Choroid plexus epithelial cell (primary cell): ENCODE data around the gene CNTNAP4.

ENCODE experiments used
- DNase-seq: peaks from one replicate; pipeline ENCODE4 v3.0.0-alpha.2; 2010; ENCODE audit warnings: low read depth
- H3K4me3 ChIP-seq: 2 replicates; pipeline ENCODE4 v1.5.1; 2011; ENCODE audit warnings: low read depth, mild to moderate bottlenecking, control low read depth, low read length, moderate library complexity
- CTCF ChIP-seq: conservative IDR thresholded peaks from 2 replicates; pipeline ENCODE4 v1.5.1; 2011; ENCODE audit warnings: low read depth, mild to moderate bottlenecking, control low read depth, inconsistent platforms, low read length, moderate library complexity

The CNTNAP4 gene

GRCh38 chr16:76428858-76429257, 151.7 kb downstream of the CNTNAP4 start:
- DNase-seq = no peak
- no peak for TF ChIP-seq CTCF
- H3K4me3 ChIP-seq = no peak overlapping the region

GRCh38 chr16:76441391-76441790, 164.2 kb downstream of the CNTNAP4 start:
- DNase-seq = no peak
- H3K4me3 ChIP-seq = no peak overlapping the region
- TF ChIP-seq CTCF = no peak

- H3K4me3 ChIP-seq = no peak overlapping the region
- TF ChIP-seq CTCF = no peak
- no peak for DNase-seq
Measured at GRCh38 chr16:76441876-76442275, 164.7 kb downstream of the CNTNAP4 start.

- no peak for DNase-seq
- no peak overlapping the region for H3K4me3 ChIP-seq
- no peak for TF ChIP-seq CTCF
Measured at GRCh38 chr16:76443973-76444372, 166.8 kb downstream of the CNTNAP4 start.

- H3K4me3 ChIP-seq = no peak overlapping the region
- TF ChIP-seq CTCF = no peak
- no peak for DNase-seq
Measured at GRCh38 chr16:76444832-76445231, 167.6 kb downstream of the CNTNAP4 start.

- DNase-seq = no peak
- no peak overlapping the region for H3K4me3 ChIP-seq
- TF ChIP-seq CTCF = no peak
Measured at GRCh38 chr16:76445815-76446214, 168.6 kb downstream of the CNTNAP4 start.

GRCh38 chr16:76446251-76446650, 169.1 kb downstream of the CNTNAP4 start:
- no peak for DNase-seq
- H3K4me3 ChIP-seq = no peak overlapping the region
- no peak for TF ChIP-seq CTCF
